ENCODE data around the gene PCA3.

PCA3 gene

GRCh38 chr9:76796296-76796695 is 32.1 kb downstream of the PCA3 start:
- DNase-seq (ENCODE audit: low read depth), result no peak
- TF ChIP-seq, protein P1, sequence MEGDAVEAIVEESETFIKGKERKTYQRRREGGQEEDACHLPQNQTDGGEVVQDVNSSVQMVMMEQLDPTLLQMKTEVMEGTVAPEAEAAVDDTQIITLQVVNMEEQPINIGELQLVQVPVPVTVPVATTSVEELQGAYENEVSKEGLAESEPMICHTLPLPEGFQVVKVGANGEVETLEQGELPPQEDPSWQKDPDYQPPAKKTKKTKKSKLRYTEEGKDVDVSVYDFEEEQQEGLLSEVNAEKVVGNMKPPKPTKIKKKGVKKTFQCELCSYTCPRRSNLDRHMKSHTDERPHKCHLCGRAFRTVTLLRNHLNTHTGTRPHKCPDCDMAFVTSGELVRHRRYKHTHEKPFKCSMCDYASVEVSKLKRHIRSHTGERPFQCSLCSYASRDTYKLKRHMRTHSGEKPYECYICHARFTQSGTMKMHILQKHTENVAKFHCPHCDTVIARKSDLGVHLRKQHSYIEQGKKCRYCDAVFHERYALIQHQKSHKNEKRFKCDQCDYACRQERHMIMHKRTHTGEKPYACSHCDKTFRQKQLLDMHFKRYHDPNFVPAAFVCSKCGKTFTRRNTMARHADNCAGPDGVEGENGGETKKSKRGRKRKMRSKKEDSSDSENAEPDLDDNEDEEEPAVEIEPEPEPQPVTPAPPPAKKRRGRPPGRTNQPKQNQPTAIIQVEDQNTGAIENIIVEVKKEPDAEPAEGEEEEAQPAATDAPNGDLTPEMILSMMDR (IDR thresholded peaks at IDR 0.05; ENCODE audit: insufficient read depth, low read depth, low read length, missing control alignments), result no peak
- H3K4me3 ChIP-seq (ENCODE audit: low read depth, low read length), result no peak overlapping the region

DNA sequence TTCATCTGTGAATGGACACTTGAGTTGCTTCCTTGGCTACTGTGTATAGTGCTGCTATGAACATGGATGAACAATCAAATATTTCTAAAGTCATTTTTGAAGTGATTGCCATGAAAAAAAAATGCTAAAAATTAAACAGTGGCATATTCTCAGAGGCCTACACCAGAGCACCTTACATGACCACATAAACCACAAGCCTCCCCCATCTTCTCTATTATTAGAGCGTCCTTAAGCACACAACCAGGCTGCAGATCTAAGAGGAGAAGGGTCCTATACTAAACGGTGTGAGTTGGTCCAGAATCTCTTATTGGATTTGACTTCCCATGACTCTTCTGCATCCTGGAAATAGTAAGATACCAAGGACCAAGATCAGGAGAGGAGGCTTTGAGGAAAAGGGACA is 34.3 kb downstream of the PCA3 start:
- TF ChIP-seq, protein P1 (IDR thresholded peaks at IDR 0.05; ENCODE audit: insufficient read depth, low read depth, low read length, missing control alignments), result no peak
- H3K4me3 ChIP-seq (ENCODE audit: low read depth, low read length), result no peak overlapping the region
- DNase-seq (ENCODE audit: low read depth), result peak; percentile 2

- TF ChIP-seq, protein P1 (IDR thresholded peaks at IDR 0.05; ENCODE audit: insufficient read depth, low read depth, low read length, missing control alignments), result no peak
- DNase-seq (ENCODE audit: low read depth), result no peak
- no peak overlapping the region for H3K4me3 ChIP-seq (ENCODE audit: low read depth, low read length)
These were observed 35.2 kb downstream of the PCA3 start for GRCh38 chr9:76799473-76799872.

DNA sequence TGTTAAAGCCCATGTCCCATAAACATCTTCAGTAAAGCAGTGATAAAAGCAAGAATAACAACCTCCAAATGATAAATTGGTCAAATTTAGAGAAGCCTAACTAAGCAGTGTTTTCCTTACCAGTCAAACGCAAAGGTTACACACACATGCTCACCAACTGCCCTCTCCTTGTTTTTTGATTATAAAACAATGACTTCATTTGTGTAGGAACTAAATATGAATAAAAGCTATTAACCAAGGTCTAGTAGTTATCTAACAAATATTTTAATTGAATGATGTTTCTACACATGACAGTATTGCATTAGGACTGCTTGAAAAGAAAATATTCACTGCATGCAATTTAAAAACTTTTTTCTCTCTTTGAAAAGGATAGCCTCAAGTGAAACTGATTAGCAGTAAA is 36.7 kb downstream of the PCA3 start:
- no peak overlapping the region for H3K4me3 ChIP-seq (ENCODE audit: low read depth, low read length)
- DNase-seq (ENCODE audit: low read depth), result no peak
- TF ChIP-seq, protein P1 (IDR thresholded peaks at IDR 0.05; ENCODE audit: insufficient read depth, low read depth, low read length, missing control alignments), result no peak

DNA sequence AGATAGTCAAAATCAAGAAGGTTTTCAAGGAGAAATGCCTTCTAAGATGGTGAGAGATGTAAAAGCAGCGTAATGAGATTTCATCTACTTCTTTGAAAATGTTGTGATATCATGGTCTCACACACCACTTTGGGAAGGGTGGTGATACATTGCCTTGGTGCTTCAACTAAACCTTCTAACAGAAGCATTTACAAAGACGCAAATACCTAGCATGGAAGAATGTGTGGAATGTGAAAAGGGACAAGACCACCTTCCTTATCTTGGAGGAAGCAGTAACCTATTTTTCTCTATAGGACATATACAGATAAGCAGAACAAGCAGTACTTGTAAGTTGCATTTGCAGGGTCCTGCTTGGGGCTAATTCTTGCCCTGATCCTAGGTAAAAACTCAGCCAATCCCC is 38.8 kb downstream of the PCA3 start:
- DNase-seq (ENCODE audit: low read depth), result no peak
- TF ChIP-seq, protein P1 (IDR thresholded peaks at IDR 0.05; ENCODE audit: insufficient read depth, low read depth, low read length, missing control alignments), result no peak
- no peak overlapping the region for H3K4me3 ChIP-seq (ENCODE audit: low read depth, low read length)

DNA sequence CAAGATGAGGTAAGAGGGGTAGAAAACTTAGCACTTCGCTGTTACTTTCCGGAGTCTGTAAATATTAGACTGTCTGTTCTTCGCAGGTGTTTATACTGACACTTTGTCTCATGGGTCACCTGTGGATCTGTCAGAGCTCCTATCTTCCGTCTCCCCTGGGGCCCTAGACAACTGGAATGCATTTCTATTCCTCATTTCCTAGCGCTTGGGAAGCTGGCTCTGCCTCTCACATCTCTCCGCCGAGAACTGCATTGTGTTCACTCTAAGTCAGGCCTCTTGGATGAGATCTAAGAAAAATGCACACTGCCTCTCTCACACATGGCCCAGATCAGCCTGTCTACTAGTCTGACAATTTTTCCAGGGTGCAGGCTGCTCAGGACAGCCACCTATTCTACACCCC is 39.5 kb downstream of the PCA3 start:
- DNase-seq (ENCODE audit: low read depth), result no peak
- TF ChIP-seq, protein P1 (IDR thresholded peaks at IDR 0.05; ENCODE audit: insufficient read depth, low read depth, low read length, missing control alignments), result no peak
- H3K4me3 ChIP-seq (ENCODE audit: low read depth, low read length), result no peak overlapping the region

GRCh38 chr9:76808636-76809035 is 44.4 kb downstream of the PCA3 start:
- TF ChIP-seq, protein P1 (IDR thresholded peaks at IDR 0.05; ENCODE audit: insufficient read depth, low read depth, low read length, missing control alignments), result no peak
- no peak for DNase-seq (ENCODE audit: low read depth)
- H3K4me3 ChIP-seq (ENCODE audit: low read depth, low read length), result no peak overlapping the region
